GDM1 (cell line): ENCODE results near the gene PTPRN2.
"Not testable (repeated sequence)": the region's sequence is repeated elsewhere in the genome, so short reads cannot be mapped to it uniquely, and the experiment has no call there.

Experiments
- DNase-seq: peaks from one replicate; lab custom pipeline; 2025; lab: John Stamatoyannopoulos, UW

Gene PTPRN2

GRCh38 chr7:158532093-158532627 lies 55.5 kb downstream of the PTPRN2 start:
- no peak for DNase-seq

GRCh38 chr7:158531661-158532060 lies 56.0 kb downstream of the PTPRN2 start:
- no peak for DNase-seq

GRCh38 chr7:158530800-158531609 lies 56.6 kb downstream of the PTPRN2 start:
- no peak for DNase-seq

GRCh38 chr7:158529181-158530096 lies 58.2 kb downstream of the PTPRN2 start:
- no peak for DNase-seq

GRCh38 chr7:158527915-158528502 lies 59.6 kb downstream of the PTPRN2 start:
- DNase-seq, result no peak

- DNase-seq, result no peak
Observed at GRCh38 chr7:158527495-158527894, 60.1 kb downstream of the PTPRN2 start.

- DNase-seq, result no peak
Observed at GRCh38 chr7:158527038-158527437, 60.6 kb downstream of the PTPRN2 start.

GRCh38 chr7:158526531-158526930 lies 61.1 kb downstream of the PTPRN2 start:
- no peak for DNase-seq

- DNase-seq, result no peak
Observed at GRCh38 chr7:158525648-158526484, 61.8 kb downstream of the PTPRN2 start.

GRCh38 chr7:158524749-158525635 lies 62.6 kb downstream of the PTPRN2 start:
- DNase-seq, result no peak

GRCh38 chr7:158524286-158524685 lies 63.3 kb downstream of the PTPRN2 start:
- peak; percentile 2 for DNase-seq

GRCh38 chr7:158523877-158524276 lies 63.7 kb downstream of the PTPRN2 start:
- not testable (repeated sequence) for DNase-seq

GRCh38 chr7:158523165-158523856 lies 64.3 kb downstream of the PTPRN2 start:
- DNase-seq, result not testable (repeated sequence)

GRCh38 chr7:158521795-158522194 lies 65.8 kb downstream of the PTPRN2 start:
- DNase-seq, result not testable (repeated sequence)

- DNase-seq, result no peak
Observed at GRCh38 chr7:158520825-158521224, 66.8 kb downstream of the PTPRN2 start.

GRCh38 chr7:158519633-158520174 lies 67.9 kb downstream of the PTPRN2 start:
- DNase-seq, result no peak

GRCh38 chr7:158518980-158519632 lies 68.5 kb downstream of the PTPRN2 start:
- no peak for DNase-seq

GRCh38 chr7:158517571-158517970 lies 70.1 kb downstream of the PTPRN2 start:
- DNase-seq, result no peak

- DNase-seq, result no peak
Observed at GRCh38 chr7:158517072-158517471, 70.6 kb downstream of the PTPRN2 start.
